K562 (cell line): Measurements from ENCODE around the gene WWC2. TPM values are rescaled to one million over a fixed set of nuclear protein-coding genes. Genes with fewer than 3 reads are reported as not detected.

Experiments used
- BRCA1 ChIP-seq, 2 experiments: fragments of 450-650 bp in 1 of 2; sonication (generic) in 1 of 2; formaldehyde crosslinking in 1 of 2; IDR thresholded peaks; 2 replicates each; pipeline versions ENCODE4 v1.5.0 to v1.6.1; 2017 to 2020; ENCODE audit warnings: mild to moderate bottlenecking in 1 of 2, missing genetic modification reagents in 1 of 2
- CBFB ChIP-seq: sonication (generic); formaldehyde crosslinking; IDR thresholded peaks from 2 replicates; pipeline ENCODE4 v1.4.0; 2020; ENCODE audit warnings: mild to moderate bottlenecking, missing genetic modification reagents
- CBX3 ChIP-seq, 2 experiments: IDR thresholded peaks; 1 replicate in 1 of 2; 2 replicates in 1 of 2; pipeline ENCODE4 v1.6.1; 2012; ENCODE audit warnings: inconsistent platforms in 2 of 2, low read length in 2 of 2, borderline replicate concordance in 1 of 2, control low read depth in 1 of 2
- CTBP1 ChIP-seq: fragments of 450-650 bp; IDR thresholded peaks from 2 replicates; pipeline ENCODE4 v1.6.1; 2016; ENCODE audit warnings: borderline replicate concordance
- DACH1 ChIP-seq: fragments of 450-650 bp; IDR thresholded peaks from 2 replicates; pipeline ENCODE4 v1.6.1; 2018; ENCODE audit not compliant: partially characterized antibody
- MXD1 ChIP-seq: fragments of 250-450 bp; sonication (Bioruptor Pico); IDR thresholded peaks from 2 replicates; pipeline ENCODE4 v1.8.0; 2021; ENCODE audit warnings: borderline replicate concordance, mild to moderate bottlenecking, moderate library complexity; ENCODE audit not compliant: poor library complexity, severe bottlenecking
- NELFE ChIP-seq: IDR thresholded peaks from 2 replicates; pipeline ENCODE4 v1.6.1; 2011; ENCODE audit warnings: mild to moderate bottlenecking; ENCODE audit not compliant: insufficient read depth, insufficient read length
- NR3C1 ChIP-seq: sonication (generic); formaldehyde crosslinking; IDR thresholded peaks from 2 replicates; pipeline ENCODE4 v1.8.1; 2022; ENCODE audit warnings: missing genetic modification reagents
- SMAD2 ChIP-seq: fragments of 150-350 bp; IDR thresholded peaks from 2 replicates; pipeline ENCODE4 v1.6.1; 2014; ENCODE audit warnings: low read depth, mild to moderate bottlenecking, low read length
- SMARCB1 ChIP-seq: IDR thresholded peaks from 2 replicates; pipeline ENCODE4 v1.6.1; 2011; ENCODE audit warnings: improper control_type of control experiment, low read depth; ENCODE audit not compliant: insufficient read length
- SREBF1 ChIP-seq: fragments of 150-350 bp; IDR thresholded peaks from 2 replicates; pipeline ENCODE4 v1.6.1; 2014; ENCODE audit warnings: antibody characterized with exemption, low read depth, low read length, borderline replicate concordance
- SREBF2 ChIP-seq: sonication (generic); formaldehyde crosslinking; IDR thresholded peaks from 2 replicates; pipeline ENCODE4 v1.4.0; 2020; ENCODE audit warnings: mild to moderate bottlenecking, missing genetic modification reagents
- TCF7 ChIP-seq: sonication (generic); IDR thresholded peaks from 2 replicates; pipeline ENCODE4 v1.6.1; 2016; ENCODE audit warnings: antibody characterized with exemption, borderline replicate concordance
- ZNF239 ChIP-seq: fragments of 250-450 bp; sonication (Bioruptor Pico); IDR thresholded peaks from 2 replicates; pipeline ENCODE4 v1.4.0; 2020; ENCODE audit warnings: mild to moderate bottlenecking
- ZNF785 ChIP-seq: fragments of 250-450 bp; sonication (Bioruptor Pico); IDR thresholded peaks from 2 replicates; pipeline ENCODE4 v1.4.0; 2020; ENCODE audit warnings: mild to moderate bottlenecking
- polyA plus RNA-seq, 8 experiments: library from polyadenylated mRNA; depleted of rRNA in 4 of 8; stranded (reverse) in 5 of 8; unstranded in 3 of 8; fragments of >200 nt; fragmentation: Nextera tagmentation in 2 of 8; fragmentation: Illumina TruSeq in 1 of 8; extraction: Ambion mirVana in 2 of 8; extraction: Trizol in 1 of 8; gene quantifications; 2 replicates each; pipeline versions ENCODE4 v1.2.1 to v1.2.3, GENCODE V29; 2011 to 2014; ENCODE audit warnings: inconsistent platforms in 1 of 8, missing spikeins in 1 of 8
- total RNA-seq, 7 experiments: library from RNA; depleted of rRNA in 6 of 7; stranded (reverse); fragments of >200 nt in 6 of 7; fragmentation: Illumina TruSeq in 2 of 7; extraction: Trizol in 2 of 7; gene quantifications; 2 replicates each; pipeline versions ENCODE4 v1.2.1 to v1.2.3, GENCODE V29; 2011 to 2021; ENCODE audit warnings: low replicate concordance in 1 of 7
- TF ChIP-seq, protein P1 (sequence below): fragments of 450-650 bp; formaldehyde crosslinking; IDR thresholded peaks from 2 replicates; pipeline ENCODE4 v1.4.0; 2020; ENCODE audit warnings: mild to moderate bottlenecking, moderate library complexity
- TF ChIP-seq, protein P2 (sequence below): fragments of 200-800 bp; sonication (Bioruptor generic); IDR thresholded peaks from 2 replicates; pipeline ENCODE4 v1.6.1; 2017; ENCODE audit warnings: missing genetic modification characterization, missing compliant biosample characterization

WWC2 gene
- total and polyA plus RNA-seq, 9 of the 15 experiments (the other 6 are each of a cell fraction or from before 2014, with no cell fraction given), result 3.7 to 39.4 (median 19.6) TPM

DNA sequence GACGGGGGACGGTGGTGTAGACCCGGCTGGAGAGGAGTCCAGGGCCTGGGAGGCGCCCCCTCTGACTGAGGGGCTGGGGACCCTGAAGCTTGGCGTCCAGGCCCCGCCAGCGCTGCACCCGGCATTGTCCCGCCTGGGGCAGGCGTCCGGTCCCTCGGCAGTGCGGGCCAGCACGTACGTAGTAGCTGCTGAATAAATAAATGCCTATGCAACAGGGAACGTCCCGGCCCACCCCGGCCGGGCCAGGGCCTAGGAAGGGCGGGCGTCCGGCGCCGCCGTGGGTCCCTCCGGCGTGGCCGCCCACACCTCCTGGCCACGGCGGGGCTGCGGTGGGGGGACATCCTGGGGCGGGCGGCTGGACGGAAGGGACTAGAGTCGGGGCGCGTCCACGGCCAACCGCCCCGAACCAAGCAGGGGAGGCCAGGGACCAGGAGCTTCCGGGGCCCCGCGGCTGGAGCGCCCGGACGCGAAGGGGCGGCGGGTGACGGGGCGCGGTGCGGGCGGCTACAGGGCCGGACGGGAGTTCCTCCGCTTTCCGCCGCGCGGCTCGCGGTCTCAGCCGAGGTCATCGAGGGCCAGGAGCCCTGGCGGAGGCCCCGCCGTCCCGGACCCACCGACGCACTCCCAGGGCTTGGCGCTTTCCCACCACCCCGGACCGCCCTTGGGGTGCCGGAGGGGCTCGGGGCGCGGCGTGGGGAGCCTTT is 886 bp upstream of the WWC2 start (continued):
- TF ChIP-seq MXD1 (no peak), SREBF1 (no peak), DACH1 (no peak), CBX3 (IDR thresholded peaks at IDR 0.05; ENCODE audit: borderline replicate concordance in 1 of 2, low read length in 2 of 2) (no peak), SMAD2 (no peak), ZNF785 (CRISPR knock-in tag) (no peak), NELFE (no peak), CBFB (no peak), SREBF2 (CRISPR knock-in tag) (no peak), NR3C1 (no peak), SMARCB1 (no peak), BRCA1 (IDR thresholded peaks at IDR 0.05) (no peak), BRCA1 (CRISPR knock-in tag; IDR thresholded peaks at IDR 0.05) (no peak), ZNF239 (CRISPR knock-in tag) (no peak), CTBP1 (no peak), TCF7 (no peak)
- TF ChIP-seq, protein P1, sequence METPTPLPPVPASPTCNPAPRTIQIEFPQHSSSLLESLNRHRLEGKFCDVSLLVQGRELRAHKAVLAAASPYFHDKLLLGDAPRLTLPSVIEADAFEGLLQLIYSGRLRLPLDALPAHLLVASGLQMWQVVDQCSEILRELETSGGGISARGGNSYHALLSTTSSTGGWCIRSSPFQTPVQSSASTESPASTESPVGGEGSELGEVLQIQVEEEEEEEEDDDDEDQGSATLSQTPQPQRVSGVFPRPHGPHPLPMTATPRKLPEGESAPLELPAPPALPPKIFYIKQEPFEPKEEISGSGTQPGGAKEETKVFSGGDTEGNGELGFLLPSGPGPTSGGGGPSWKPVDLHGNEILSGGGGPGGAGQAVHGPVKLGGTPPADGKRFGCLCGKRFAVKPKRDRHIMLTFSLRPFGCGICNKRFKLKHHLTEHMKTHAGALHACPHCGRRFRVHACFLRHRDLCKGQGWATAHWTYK (CRISPR knock-in tag), result peak; percentile 92
- TF ChIP-seq, protein P2, sequence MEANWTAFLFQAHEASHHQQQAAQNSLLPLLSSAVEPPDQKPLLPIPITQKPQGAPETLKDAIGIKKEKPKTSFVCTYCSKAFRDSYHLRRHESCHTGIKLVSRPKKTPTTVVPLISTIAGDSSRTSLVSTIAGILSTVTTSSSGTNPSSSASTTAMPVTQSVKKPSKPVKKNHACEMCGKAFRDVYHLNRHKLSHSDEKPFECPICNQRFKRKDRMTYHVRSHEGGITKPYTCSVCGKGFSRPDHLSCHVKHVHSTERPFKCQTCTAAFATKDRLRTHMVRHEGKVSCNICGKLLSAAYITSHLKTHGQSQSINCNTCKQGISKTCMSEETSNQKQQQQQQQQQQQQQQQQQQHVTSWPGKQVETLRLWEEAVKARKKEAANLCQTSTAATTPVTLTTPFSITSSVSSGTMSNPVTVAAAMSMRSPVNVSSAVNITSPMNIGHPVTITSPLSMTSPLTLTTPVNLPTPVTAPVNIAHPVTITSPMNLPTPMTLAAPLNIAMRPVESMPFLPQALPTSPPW (CRISPR knock-in tag), result no peak
